ENCODE data around the gene PEX14.

PEX14 gene

GRCh38 chr1:10585242-10585641, 110.5 kb downstream of the PEX14 start:
- H3K4me1 ChIP-seq, result peaks cover 0 to 18% (median 3%) of the 10 kb centered on the region in 10 experiments; a peak in 10 of 20 replicates
- H3K27ac ChIP-seq, result no peak overlapping the region
- H3K4me3 ChIP-seq, result no peak overlapping the region
- no peak for TF ChIP-seq Cebpa-rat (IDR thresholded peaks at IDR 0.05)
- no peak overlapping the region for H3K4me2 ChIP-seq
- H3K9ac ChIP-seq, result no peak overlapping the region
- H3K9me3 ChIP-seq (replicated peaks in 1 of 11), result peaks cover 0 to 7% (median 0%) of the 10 kb centered on the region in 11 experiments; a peak in 4 of 22 replicates
- H4K20me1 ChIP-seq, result peaks cover 0 to 13% (median 0%) of the 10 kb centered on the region in 11 experiments; a peak in 4 of 22 replicates
- H3K27me3 ChIP-seq, result no peaks in the 10 kb centered on the region
- peaks cover 0 to 12% (median 4%) of the 10 kb centered on the region in 11 experiments; a peak in 6 of 22 replicates for H3K36me3 ChIP-seq

GRCh38 chr1:10586125-10586524, 111.4 kb downstream of the PEX14 start:
- Histone ChIP-seq H3K36me3 (peaks cover 0 to 7% (median 1%) of the 10 kb centered on the region in 11 experiments; a peak in 6 of 22 replicates), H3K9me3 (replicated peaks in 1 of 11) (peaks cover 0 to 6% (median 0%) of the 10 kb centered on the region in 11 experiments; a peak in 4 of 22 replicates), H4K20me1 (peaks cover 0 to 19% (median 1%) of the 10 kb centered on the region in 11 experiments; a peak in 7 of 22 replicates), H3K4me2 (no peak overlapping the region), H3K4me1 (peaks cover 0 to 18% (median 4%) of the 10 kb centered on the region in 10 experiments; a peak in 10 of 20 replicates), H3K27me3 (no peaks in the 10 kb centered on the region), H3K4me3 (no peak overlapping the region), H3K27ac (no peak overlapping the region), H3K9ac (no peak overlapping the region)
- TF ChIP-seq Cebpa-rat (IDR thresholded peaks at IDR 0.05), result no peak

- Histone ChIP-seq H3K36me3 (peaks cover 0 to 4% (median 0%) of the 10 kb centered on the region in 11 experiments; a peak in 5 of 22 replicates), H3K4me3 (no peak overlapping the region), H3K9ac (no peak overlapping the region), H3K4me1 (peaks cover 0 to 8% (median under 1%) of the 10 kb centered on the region in 10 experiments; a peak in 10 of 20 replicates), H3K9me3 (replicated peaks in 1 of 11) (peaks cover 0 to 4% (median 0%) of the 10 kb centered on the region in 11 experiments; a peak in 4 of 22 replicates), H3K27me3 (no peaks in the 10 kb centered on the region), H3K27ac (no peak overlapping the region), H4K20me1 (peaks cover 0 to 21% (median 6%) of the 10 kb centered on the region in 11 experiments; a peak in 8 of 22 replicates), H3K4me2 (no peak overlapping the region)
- no peak for TF ChIP-seq Cebpa-rat (IDR thresholded peaks at IDR 0.05)
These were observed 113.9 kb downstream of the PEX14 start for GRCh38 chr1:10588640-10589039.

- no peak overlapping the region for H3K9ac ChIP-seq
- H3K27ac ChIP-seq, result no peak overlapping the region
These were observed 114.3 kb downstream of the PEX14 start for GRCh38 chr1:10589074-10589473.

GRCh38 chr1:10591010-10591409, 116.3 kb downstream of the PEX14 start:
- Histone ChIP-seq H3K4me1 (peaks cover 0 to 6% (median 0%) of the 10 kb centered on the region in 10 experiments; a peak in 4 of 20 replicates), H3K36me3 (no peaks in the 10 kb centered on the region; a peak in 2 of 22 replicates), H3K9me3 (replicated peaks in 1 of 11) (no peaks in the 10 kb centered on the region), H4K20me1 (peaks cover 2 to 37% (median 9%) of the 10 kb centered on the region in 11 experiments; a peak in 12 of 22 replicates), H3K27me3 (no peaks in the 10 kb centered on the region), H3K27ac (no peak overlapping the region), H3K4me2 (no peak overlapping the region), H3K4me3 (no peak overlapping the region), H3K9ac (no peak overlapping the region)
- no peak for TF ChIP-seq Cebpa-rat (IDR thresholded peaks at IDR 0.05)

More at GRCh38 chr1:10589074-10589473, 114.3 kb downstream of the PEX14 start:
- TF ChIP-seq Cebpa-rat (IDR thresholded peaks at IDR 0.05), result no peak
- Histone ChIP-seq H3K9me3 (replicated peaks in 1 of 11) (peaks cover 0 to 4% (median 0%) of the 10 kb centered on the region in 11 experiments; a peak in 4 of 22 replicates), H4K20me1 (peaks cover 0 to 22% (median 8%) of the 10 kb centered on the region in 11 experiments; a peak in 8 of 22 replicates), H3K27me3 (no peaks in the 10 kb centered on the region), H3K4me1 (peaks cover 0 to 6% (median 0%) of the 10 kb centered on the region in 10 experiments; a peak in 5 of 20 replicates), H3K4me2 (no peak overlapping the region), H3K4me3 (no peak overlapping the region), H3K36me3 (peaks cover 0 to 4% (median 0%) of the 10 kb centered on the region in 11 experiments; a peak in 5 of 22 replicates)

- Histone ChIP-seq H4K20me1 (peaks cover 4 to 40% (median 13%) of the 10 kb centered on the region in 11 experiments; a peak in 14 of 22 replicates), H3K4me2 (no peak overlapping the region), H3K9ac (no peak overlapping the region), H3K27me3 (no peaks in the 10 kb centered on the region), H3K4me1 (peaks cover 0 to 6% (median 0%) of the 10 kb centered on the region in 10 experiments; a peak in 5 of 20 replicates), H3K9me3 (replicated peaks in 1 of 11) (no peaks in the 10 kb centered on the region), H3K4me3 (no peak overlapping the region), H3K36me3 (peaks cover 0 to 2% (median 0%) of the 10 kb centered on the region in 11 experiments; a peak in 2 of 22 replicates), H3K27ac (no peak overlapping the region)
- no peak for TF ChIP-seq Cebpa-rat (IDR thresholded peaks at IDR 0.05)
These were observed 117.6 kb downstream of the PEX14 start for GRCh38 chr1:10592373-10592772.

GRCh38 chr1:10593750-10594149, 119.0 kb downstream of the PEX14 start:
- no peak overlapping the region for H3K4me3 ChIP-seq
- TF ChIP-seq Cebpa-rat (IDR thresholded peaks at IDR 0.05), result no peak
- peaks cover 0 to 17% (median 11%) of the 10 kb centered on the region in 10 experiments; a peak in 15 of 20 replicates for H3K4me1 ChIP-seq
- H3K36me3 ChIP-seq, result peaks cover 0 to 7% (median 0%) of the 10 kb centered on the region in 11 experiments; a peak in 3 of 22 replicates
- no peaks in the 10 kb centered on the region for H3K9me3 ChIP-seq (replicated peaks in 1 of 11)
- H4K20me1 ChIP-seq, result peaks cover 4 to 45% (median 17%) of the 10 kb centered on the region in 11 experiments; a peak in 14 of 22 replicates
- H3K27ac ChIP-seq, result no peak overlapping the region
- H3K9ac ChIP-seq, result no peak overlapping the region
- H3K27me3 ChIP-seq, result no peaks in the 10 kb centered on the region
- no peak overlapping the region for H3K4me2 ChIP-seq

- Histone ChIP-seq H3K27me3 (no peaks in the 10 kb centered on the region), H3K4me1 (peaks cover 0 to 19% (median 11%) of the 10 kb centered on the region in 10 experiments; a peak in 15 of 20 replicates), H3K4me3 (no peak overlapping the region), H3K9me3 (replicated peaks in 1 of 11) (no peaks in the 10 kb centered on the region), H3K9ac (no peak overlapping the region), H3K36me3 (peaks cover 0 to 17% (median 8%) of the 10 kb centered on the region in 11 experiments; a peak in 13 of 22 replicates), H4K20me1 (peaks cover 4 to 41% (median 16%) of the 10 kb centered on the region in 11 experiments; a peak in 14 of 22 replicates), H3K27ac (no peak overlapping the region), H3K4me2 (no peak overlapping the region)
- no peak for TF ChIP-seq Cebpa-rat (IDR thresholded peaks at IDR 0.05)
These were observed 120.0 kb downstream of the PEX14 start for GRCh38 chr1:10594595-10595223.

GRCh38 chr1:10596780-10597179, 122.0 kb downstream of the PEX14 start:
- Histone ChIP-seq H3K36me3 (peaks cover 4 to 37% (median 14%) of the 10 kb centered on the region in 11 experiments; a peak in 16 of 22 replicates), H3K9ac (no peak overlapping the region), H3K4me3 (no peak overlapping the region), H3K9me3 (replicated peaks in 1 of 11) (no peaks in the 10 kb centered on the region), H3K27me3 (no peaks in the 10 kb centered on the region), H3K4me2 (no peak overlapping the region), H4K20me1 (peaks cover 0 to 41% (median 18%) of the 10 kb centered on the region in 11 experiments; a peak in 13 of 22 replicates), H3K4me1 (peaks cover 0 to 25% (median 17%) of the 10 kb centered on the region in 10 experiments; a peak in 15 of 20 replicates), H3K27ac (no peak overlapping the region)
- no peak for TF ChIP-seq Cebpa-rat (IDR thresholded peaks at IDR 0.05)

Data from BLaER1 treated with 17β-estradiol and CSF1 and Interleukin-3, amounts not matched to agents 10 nM and 100 nM (cell line).